HepG2 (cell line): ENCODE results near the gene KLF16. TPM values are rescaled to one million over a fixed set of nuclear protein-coding genes. Genes with fewer than 3 reads are reported as not detected.
A peak's percentile ranks its signal among the peaks of the same experiment; 100 is the strongest.

Experiments used
- ARNT2 ChIP-seq: sonication (generic); formaldehyde crosslinking; IDR thresholded peaks from 2 replicates; pipeline ENCODE4 v1.8.0; 2022; ENCODE audit warnings: mild to moderate bottlenecking, low read depth, missing genetic modification reagents, moderate library complexity
- CHD2 ChIP-seq: IDR thresholded peaks from 2 replicates; pipeline ENCODE4 v1.6.1; 2011; ENCODE audit warnings: low read depth, low read length, improper control_type of control experiment
- MEIS1 ChIP-seq: sonication (generic); formaldehyde crosslinking; IDR thresholded peaks from 2 replicates; pipeline ENCODE4 v1.9.0; 2021; ENCODE audit warnings: mild to moderate bottlenecking, missing genetic modification reagents, moderate library complexity, borderline replicate concordance
- NCOR1 ChIP-seq: fragments of 200-600 bp; sonication (generic); IDR thresholded peaks from 2 replicates; pipeline ENCODE4 v1.7.0; 2017; ENCODE audit warnings: antibody characterized with exemption, low read length, borderline replicate concordance
- NFIC ChIP-seq: IDR thresholded peaks from 2 replicates; pipeline ENCODE4 v1.6.1; 2012; ENCODE audit warnings: mild to moderate bottlenecking, low read length, inconsistent platforms
- NR2F2 ChIP-seq: IDR thresholded peaks from 2 replicates; pipeline ENCODE4 v1.6.1; 2012; ENCODE audit warnings: low read depth, inconsistent platforms, borderline replicate concordance
- RARA ChIP-seq: IDR thresholded peaks from 2 replicates; pipeline ENCODE4 v1.6.1; 2016; ENCODE audit warnings: missing genetic modification reagents, missing compliant biosample characterization
- RBFOX2 ChIP-seq: fragments of 200-400 bp; formaldehyde crosslinking; IDR thresholded peaks from 2 replicates; pipeline ENCODE4 v1.6.1; 2017; ENCODE audit warnings: low read depth, mild to moderate bottlenecking, low read length
- SKI ChIP-seq: fragments of 450-650 bp; IDR thresholded peaks from one replicate; pipeline ENCODE4 v1.6.1; 2018; ENCODE audit warnings: mild to moderate bottlenecking; ENCODE audit not compliant: partially characterized antibody
- SP4 ChIP-seq: sonication (generic); formaldehyde crosslinking; IDR thresholded peaks from 2 replicates; pipeline ENCODE4 v1.8.1; 2023; ENCODE audit warnings: mild to moderate bottlenecking, missing genetic modification reagents
- TEAD3 ChIP-seq: optimal IDR thresholded peaks from 2 replicates; pipeline ENCODE3; 2016; ENCODE audit warnings: borderline replicate concordance
- ZMYM2 ChIP-seq: sonication (generic); formaldehyde crosslinking; IDR thresholded peaks from 2 replicates; pipeline ENCODE4 v1.8.0; 2022; ENCODE audit warnings: mild to moderate bottlenecking, missing genetic modification reagents
- ZNF160 ChIP-seq: sonication (generic); formaldehyde crosslinking; IDR thresholded peaks from 2 replicates; pipeline ENCODE4 v1.8.0; 2022; ENCODE audit warnings: mild to moderate bottlenecking, inconsistent platforms, missing genetic modification reagents
- ZNF564 ChIP-seq: sonication (generic); formaldehyde crosslinking; IDR thresholded peaks from 2 replicates; pipeline ENCODE4 v1.8.1; 2023; ENCODE audit warnings: mild to moderate bottlenecking, missing genetic modification reagents
- ZNF724P ChIP-seq: sonication (generic); formaldehyde crosslinking; IDR thresholded peaks from 2 replicates; pipeline ENCODE4 v1.8.0; 2022; ENCODE audit warnings: missing genetic modification reagents, borderline replicate concordance
- ZNF841 ChIP-seq: sonication (generic); formaldehyde crosslinking; IDR thresholded peaks from 2 replicates; pipeline ENCODE4 v1.8.1; 2023; ENCODE audit warnings: missing genetic modification reagents, borderline replicate concordance
- ZSCAN22 ChIP-seq: sonication (generic); formaldehyde crosslinking; IDR thresholded peaks from 2 replicates; pipeline ENCODE4 v1.4.0; 2020; ENCODE audit warnings: mild to moderate bottlenecking, missing genetic modification reagents
- polyA plus RNA-seq, 8 experiments: library from polyadenylated mRNA; depleted of rRNA in 3 of 8; stranded (reverse) in 7 of 8; unstranded in 1 of 8; fragments of >200 nt; fragmentation: Illumina TruSeq in 4 of 8; extraction: Trizol in 4 of 8; gene quantifications; 2 replicates each; pipeline versions ENCODE4 v1.2.1 to v1.2.3, GENCODE V29; 2011 to 2016; ENCODE audit warnings: low read depth in 4 of 8, missing spikeins in 1 of 8, mixed read lengths in 1 of 8; ENCODE audit not compliant: insufficient read depth in 1 of 8
- total RNA-seq, 5 experiments: library from RNA; depleted of rRNA; stranded (reverse); fragments of >200 nt; fragmentation: Illumina TruSeq; extraction: Trizol; gene quantifications; 2 replicates each; pipeline ENCODE4 v1.2.3, GENCODE V29; 2016; ENCODE audit warnings: low read depth in 1 of 5
- TF ChIP-seq, protein P1 (sequence below): sonication (generic); formaldehyde crosslinking; IDR thresholded peaks from 2 replicates; pipeline ENCODE4 v1.4.0; 2020; ENCODE audit warnings: missing genetic modification reagents, borderline replicate concordance
- TF ChIP-seq, protein P2 (sequence below): sonication (generic); formaldehyde crosslinking; IDR thresholded peaks from 2 replicates; pipeline ENCODE4 v1.5.0; 2020; ENCODE audit warnings: missing genetic modification reagents, mild to moderate bottlenecking, borderline replicate concordance
- TF ChIP-seq, protein P3 (sequence below): sonication (generic); formaldehyde crosslinking; IDR thresholded peaks from 2 replicates; pipeline ENCODE4 v1.5.0; 2020; ENCODE audit warnings: mild to moderate bottlenecking, missing genetic modification reagents
- TF ChIP-seq, protein P4 (sequence below): fragments of 450-650 bp; IDR thresholded peaks from 2 replicates; pipeline ENCODE4 v1.6.1; 2017

KLF16 gene
- total and polyA plus RNA-seq, 2 of the 13 experiments (the other 11 are each of a cell fraction or from before 2014, with no cell fraction given) = 3.5 to 6.7 TPM

DNA sequence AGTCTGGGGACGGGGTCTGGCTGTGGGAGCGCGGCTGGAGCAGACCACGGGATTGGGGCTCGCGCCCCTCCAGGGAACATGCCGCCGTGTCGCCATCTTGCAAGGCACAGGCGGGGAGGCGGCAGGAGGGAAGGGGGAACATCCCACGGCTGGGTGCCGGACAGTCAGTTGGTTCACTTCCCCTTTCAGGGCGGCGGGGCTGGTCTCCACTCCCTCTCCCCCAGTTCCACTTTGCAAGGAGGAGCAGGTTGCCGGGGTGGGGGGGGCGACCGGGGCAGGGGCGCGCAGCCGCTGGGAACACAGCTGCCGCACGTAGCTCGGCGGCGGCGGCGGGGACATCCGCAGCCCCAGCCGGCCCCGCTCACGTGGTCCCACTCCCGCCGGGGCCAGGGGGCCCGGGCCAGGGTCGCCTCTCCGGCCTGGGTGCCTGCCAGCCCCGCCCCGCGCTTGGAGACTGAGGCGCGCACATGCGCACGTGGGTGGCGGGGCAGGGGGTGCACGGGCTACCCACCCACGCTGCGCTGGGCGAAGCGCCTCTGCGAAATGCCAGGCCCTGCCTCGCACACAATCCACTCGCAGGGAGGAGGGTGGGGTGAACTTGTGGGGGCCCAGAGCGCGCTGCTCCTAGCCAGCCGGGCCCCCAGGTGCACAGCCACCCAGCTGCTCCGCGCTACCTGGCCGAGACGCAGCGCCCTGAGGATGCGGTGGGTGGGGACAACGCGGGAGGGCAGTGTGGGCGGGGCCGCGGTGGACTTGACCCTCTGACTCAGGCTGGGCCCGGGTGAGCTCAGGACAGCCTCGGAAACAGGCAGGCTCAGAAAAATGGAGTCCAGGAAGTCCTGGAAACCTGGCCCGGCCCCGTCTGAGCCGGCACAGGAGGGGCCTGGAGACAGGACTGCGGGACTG lies 6.4 kb downstream of the KLF16 start (continued):
- no peak for TF ChIP-seq ZNF724P (CRISPR knock-in tag)
- TF ChIP-seq SKI = peak; percentile 60
- TF ChIP-seq NFIC = no peak
- TF ChIP-seq, protein P1, sequence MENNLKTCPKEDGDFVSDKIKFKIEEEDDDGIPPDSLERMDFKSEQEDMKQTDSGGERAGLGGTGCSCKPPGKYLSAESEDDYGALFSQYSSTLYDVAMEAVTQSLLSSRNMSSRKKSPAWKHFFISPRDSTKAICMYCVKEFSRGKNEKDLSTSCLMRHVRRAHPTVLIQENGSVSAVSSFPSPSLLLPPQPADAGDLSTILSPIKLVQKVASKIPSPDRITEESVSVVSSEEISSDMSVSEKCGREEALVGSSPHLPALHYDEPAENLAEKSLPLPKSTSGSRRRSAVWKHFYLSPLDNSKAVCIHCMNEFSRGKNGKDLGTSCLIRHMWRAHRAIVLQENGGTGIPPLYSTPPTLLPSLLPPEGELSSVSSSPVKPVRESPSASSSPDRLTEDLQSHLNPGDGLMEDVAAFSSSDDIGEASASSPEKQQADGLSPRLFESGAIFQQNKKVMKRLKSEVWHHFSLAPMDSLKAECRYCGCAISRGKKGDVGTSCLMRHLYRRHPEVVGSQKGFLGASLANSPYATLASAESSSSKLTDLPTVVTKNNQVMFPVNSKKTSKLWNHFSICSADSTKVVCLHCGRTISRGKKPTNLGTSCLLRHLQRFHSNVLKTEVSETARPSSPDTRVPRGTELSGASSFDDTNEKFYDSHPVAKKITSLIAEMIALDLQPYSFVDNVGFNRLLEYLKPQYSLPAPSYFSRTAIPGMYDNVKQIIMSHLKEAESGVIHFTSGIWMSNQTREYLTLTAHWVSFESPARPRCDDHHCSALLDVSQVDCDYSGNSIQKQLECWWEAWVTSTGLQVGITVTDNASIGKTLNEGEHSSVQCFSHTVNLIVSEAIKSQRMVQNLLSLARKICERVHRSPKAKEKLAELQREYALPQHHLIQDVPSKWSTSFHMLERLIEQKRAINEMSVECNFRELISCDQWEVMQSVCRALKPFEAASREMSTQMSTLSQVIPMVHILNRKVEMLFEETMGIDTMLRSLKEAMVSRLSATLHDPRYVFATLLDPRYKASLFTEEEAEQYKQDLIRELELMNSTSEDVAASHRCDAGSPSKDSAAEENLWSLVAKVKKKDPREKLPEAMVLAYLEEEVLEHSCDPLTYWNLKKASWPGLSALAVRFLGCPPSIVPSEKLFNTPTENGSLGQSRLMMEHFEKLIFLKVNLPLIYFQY (CRISPR knock-in tag) = no peak
- TF ChIP-seq ZMYM2 (CRISPR knock-in tag) = no peak
- no peak for TF ChIP-seq ARNT2 (CRISPR knock-in tag)
- no peak for TF ChIP-seq TEAD3 (CRISPR knock-in tag)
- TF ChIP-seq ZNF564 = no peak
- TF ChIP-seq ZNF841 (CRISPR knock-in tag) = no peak
- no peak for TF ChIP-seq ZNF160
- TF ChIP-seq RBFOX2 = peak; percentile 60
- TF ChIP-seq, protein P2, sequence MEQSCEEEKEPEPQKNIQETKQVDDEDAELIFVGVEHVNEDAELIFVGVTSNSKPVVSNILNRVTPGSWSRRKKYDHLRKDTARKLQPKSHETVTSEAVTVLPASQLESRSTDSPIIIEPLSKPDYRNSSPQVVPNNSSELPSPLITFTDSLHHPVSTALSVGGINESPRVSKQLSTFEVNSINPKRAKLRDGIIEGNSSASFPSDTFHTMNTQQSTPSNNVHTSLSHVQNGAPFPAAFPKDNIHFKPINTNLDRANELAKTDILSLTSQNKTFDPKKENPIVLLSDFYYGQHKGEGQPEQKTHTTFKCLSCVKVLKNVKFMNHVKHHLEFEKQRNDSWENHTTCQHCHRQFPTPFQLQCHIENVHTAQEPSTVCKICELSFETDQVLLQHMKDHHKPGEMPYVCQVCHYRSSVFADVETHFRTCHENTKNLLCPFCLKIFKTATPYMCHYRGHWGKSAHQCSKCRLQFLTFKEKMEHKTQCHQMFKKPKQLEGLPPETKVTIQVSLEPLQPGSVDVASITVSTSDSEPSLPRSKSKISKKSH (CRISPR knock-in tag) = no peak
- TF ChIP-seq RARA (CRISPR knock-in tag) = peak; percentile 93
- no peak for TF ChIP-seq CHD2
- TF ChIP-seq SP4 (CRISPR knock-in tag) = peak; percentile 65; the same call in 1 of the 2 replicates
- TF ChIP-seq MEIS1 (CRISPR knock-in tag) = no peak
- TF ChIP-seq, protein P3, sequence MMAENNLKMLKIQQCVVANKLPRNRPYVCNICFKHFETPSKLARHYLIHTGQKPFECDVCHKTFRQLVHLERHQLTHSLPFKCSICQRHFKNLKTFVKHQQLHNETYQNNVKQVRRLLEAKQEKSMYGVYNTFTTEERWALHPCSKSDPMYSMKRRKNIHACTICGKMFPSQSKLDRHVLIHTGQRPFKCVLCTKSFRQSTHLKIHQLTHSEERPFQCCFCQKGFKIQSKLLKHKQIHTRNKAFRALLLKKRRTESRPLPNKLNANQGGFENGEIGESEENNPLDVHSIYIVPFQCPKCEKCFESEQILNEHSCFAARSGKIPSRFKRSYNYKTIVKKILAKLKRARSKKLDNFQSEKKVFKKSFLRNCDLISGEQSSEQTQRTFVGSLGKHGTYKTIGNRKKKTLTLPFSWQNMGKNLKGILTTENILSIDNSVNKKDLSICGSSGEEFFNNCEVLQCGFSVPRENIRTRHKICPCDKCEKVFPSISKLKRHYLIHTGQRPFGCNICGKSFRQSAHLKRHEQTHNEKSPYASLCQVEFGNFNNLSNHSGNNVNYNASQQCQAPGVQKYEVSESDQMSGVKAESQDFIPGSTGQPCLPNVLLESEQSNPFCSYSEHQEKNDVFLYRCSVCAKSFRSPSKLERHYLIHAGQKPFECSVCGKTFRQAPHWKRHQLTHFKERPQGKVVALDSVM = 0 out of 2 replicates have a peak, but pooled peaks have one; percentile 20
- TF ChIP-seq NCOR1 = peak; percentile 51; the same call in 1 of the 2 replicates
- no peak for TF ChIP-seq ZSCAN22 (CRISPR knock-in tag)
- TF ChIP-seq, protein P4, sequence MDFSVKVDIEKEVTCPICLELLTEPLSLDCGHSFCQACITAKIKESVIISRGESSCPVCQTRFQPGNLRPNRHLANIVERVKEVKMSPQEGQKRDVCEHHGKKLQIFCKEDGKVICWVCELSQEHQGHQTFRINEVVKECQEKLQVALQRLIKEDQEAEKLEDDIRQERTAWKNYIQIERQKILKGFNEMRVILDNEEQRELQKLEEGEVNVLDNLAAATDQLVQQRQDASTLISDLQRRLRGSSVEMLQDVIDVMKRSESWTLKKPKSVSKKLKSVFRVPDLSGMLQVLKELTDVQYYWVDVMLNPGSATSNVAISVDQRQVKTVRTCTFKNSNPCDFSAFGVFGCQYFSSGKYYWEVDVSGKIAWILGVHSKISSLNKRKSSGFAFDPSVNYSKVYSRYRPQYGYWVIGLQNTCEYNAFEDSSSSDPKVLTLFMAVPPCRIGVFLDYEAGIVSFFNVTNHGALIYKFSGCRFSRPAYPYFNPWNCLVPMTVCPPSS = no peak
- TF ChIP-seq NR2F2 = no peak
